ENCODE measurements around the gene DCUN1D2. TPM values are rescaled to one million over a fixed set of nuclear protein-coding genes. Genes with fewer than 3 reads are reported as not detected.

Gene DCUN1D2
- total RNA-seq, 4 donors from 2014 or later: 45.1 to 63.6 (median 56.0) TPM

DNA sequence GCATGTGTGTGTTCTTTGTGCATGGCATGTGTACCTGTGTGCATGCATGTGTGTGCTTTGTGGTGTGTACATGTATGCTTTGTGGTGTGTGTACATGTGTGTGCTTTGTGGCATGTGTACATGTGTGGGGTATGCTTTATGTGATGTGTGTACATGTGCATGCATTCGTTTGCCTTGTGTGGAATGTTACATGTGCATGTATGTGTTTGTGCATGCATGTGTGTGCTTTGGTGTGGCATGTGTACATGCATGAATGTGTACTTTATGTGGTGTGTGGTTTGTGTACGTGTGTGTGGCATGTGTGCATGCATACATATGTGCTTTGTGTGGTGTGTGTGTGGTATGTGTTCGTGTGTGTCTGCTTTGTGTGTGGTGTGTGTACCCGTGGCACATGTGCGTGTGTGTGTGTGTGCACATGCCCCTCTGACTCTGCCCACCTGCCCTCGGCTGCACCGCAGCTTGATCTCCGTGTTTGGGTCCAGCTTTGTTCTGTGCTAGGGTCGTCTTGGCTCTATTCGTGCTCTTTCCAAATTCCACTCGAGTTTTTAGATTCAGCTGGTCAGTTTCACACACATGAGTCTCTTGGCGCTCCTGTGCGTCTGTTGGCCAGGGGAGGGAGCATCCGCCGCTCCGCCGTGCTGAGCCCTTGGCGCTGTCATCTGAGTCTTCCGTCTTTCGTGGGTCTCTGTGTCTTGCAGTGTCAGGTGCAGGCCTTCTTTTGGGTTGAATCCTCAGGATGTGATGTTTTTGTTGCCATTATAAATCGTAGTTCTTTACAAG lies 47.6 kb upstream of the DCUN1D2 start:
- Histone ChIP-seq H3K36me3 (peaks cover 0 to 10% of the 10 kb centered on the region in 2 donors), H3K4me1 (no peaks in the 10 kb centered on the region), H3K27ac (no peak overlapping the region), H3K27me3 (no peaks in the 10 kb centered on the region), H3K9me3 (no peaks in the 10 kb centered on the region), H3K4me3 (no peak overlapping the region)
- DNase-seq (no peak), ATAC-seq (no peak)
- no peak for TF ChIP-seq POLR2A (IDR thresholded peaks at IDR 0.05)
- TF ChIP-seq, protein P1, sequence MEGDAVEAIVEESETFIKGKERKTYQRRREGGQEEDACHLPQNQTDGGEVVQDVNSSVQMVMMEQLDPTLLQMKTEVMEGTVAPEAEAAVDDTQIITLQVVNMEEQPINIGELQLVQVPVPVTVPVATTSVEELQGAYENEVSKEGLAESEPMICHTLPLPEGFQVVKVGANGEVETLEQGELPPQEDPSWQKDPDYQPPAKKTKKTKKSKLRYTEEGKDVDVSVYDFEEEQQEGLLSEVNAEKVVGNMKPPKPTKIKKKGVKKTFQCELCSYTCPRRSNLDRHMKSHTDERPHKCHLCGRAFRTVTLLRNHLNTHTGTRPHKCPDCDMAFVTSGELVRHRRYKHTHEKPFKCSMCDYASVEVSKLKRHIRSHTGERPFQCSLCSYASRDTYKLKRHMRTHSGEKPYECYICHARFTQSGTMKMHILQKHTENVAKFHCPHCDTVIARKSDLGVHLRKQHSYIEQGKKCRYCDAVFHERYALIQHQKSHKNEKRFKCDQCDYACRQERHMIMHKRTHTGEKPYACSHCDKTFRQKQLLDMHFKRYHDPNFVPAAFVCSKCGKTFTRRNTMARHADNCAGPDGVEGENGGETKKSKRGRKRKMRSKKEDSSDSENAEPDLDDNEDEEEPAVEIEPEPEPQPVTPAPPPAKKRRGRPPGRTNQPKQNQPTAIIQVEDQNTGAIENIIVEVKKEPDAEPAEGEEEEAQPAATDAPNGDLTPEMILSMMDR (IDR thresholded peaks at IDR 0.05 in 4 of 5, conservative IDR thresholded peaks at IDR 0.05 in 1 of 5): no peak
- intact Hi-C loops (cut with DNase I; ENCODE audit: low total_unique reads) (no loop called here), in situ Hi-C loops (cut with MboI; ENCODE audit: low sequenced_read_pairs in 4 of 4) (no loop called here)

DNA sequence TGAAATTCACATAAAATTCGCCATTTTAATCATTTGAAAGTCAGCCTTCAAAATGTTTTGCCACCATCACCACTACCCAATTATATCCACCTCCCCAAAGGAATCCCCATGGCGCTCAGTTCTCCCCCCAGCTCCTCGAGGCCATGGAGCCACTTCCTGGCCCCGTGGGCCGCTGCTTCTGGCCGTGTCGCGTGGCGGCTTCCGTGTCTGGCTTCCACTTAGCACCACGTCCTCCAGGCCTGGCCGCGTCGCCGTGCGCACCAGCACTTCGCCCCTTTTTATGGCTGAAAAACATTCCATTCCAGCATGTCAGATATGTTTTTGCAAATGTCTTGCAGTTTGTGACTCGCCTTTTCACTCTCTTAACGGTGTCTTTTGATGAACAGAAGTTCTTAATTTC lies 46.7 kb upstream of the DCUN1D2 start:
- TF ChIP-seq, protein P1 (IDR thresholded peaks at IDR 0.05 in 4 of 5, conservative IDR thresholded peaks at IDR 0.05 in 1 of 5): no peak
- TF ChIP-seq POLR2A (IDR thresholded peaks at IDR 0.05): no peak
- no peak for ATAC-seq
- Histone ChIP-seq H3K36me3 (peaks cover 0 to 10% of the 10 kb centered on the region in 2 donors), H3K27ac (no peak overlapping the region), H3K9me3 (no peaks in the 10 kb centered on the region), H3K4me3 (no peak overlapping the region), H3K27me3 (no peaks in the 10 kb centered on the region), H3K4me1 (no peaks in the 10 kb centered on the region)
- no peak for DNase-seq
- in situ Hi-C loops (cut with MboI; ENCODE audit: low sequenced_read_pairs in 4 of 4): no loop called here
- intact Hi-C loops (cut with DNase I; ENCODE audit: low total_unique reads): no loop called here

DNA sequence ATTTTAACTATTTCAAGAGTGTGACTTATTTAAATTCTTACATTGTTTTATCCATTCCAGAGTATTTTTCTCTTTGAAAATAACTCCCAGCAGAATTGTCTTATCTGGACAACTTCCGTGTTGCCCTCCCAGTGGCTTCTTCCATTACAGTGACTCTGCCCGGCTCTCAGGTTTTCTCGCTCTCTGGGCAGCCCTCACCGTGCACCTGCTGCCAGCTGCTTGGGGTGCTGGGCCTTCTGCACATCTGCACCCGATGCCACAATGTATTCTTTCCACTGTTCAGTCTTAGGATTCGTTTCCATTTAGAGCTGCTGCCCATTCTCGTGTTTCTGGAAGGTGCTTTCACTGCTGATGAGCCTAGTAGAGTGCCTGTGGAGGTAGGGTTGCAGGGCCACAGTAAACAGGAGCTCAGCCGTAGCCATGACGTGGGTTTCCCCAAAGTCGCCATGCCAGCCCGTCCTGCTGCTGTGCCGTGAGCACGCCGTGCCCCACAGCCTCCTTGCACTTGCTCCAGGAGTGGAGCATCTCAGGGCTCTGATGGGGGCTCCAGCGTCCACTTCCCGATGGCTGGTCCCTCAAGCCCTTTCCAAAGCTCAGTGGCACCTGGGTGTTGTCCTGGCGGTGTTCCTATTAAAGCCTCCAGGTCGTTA lies 46.1 kb upstream of the DCUN1D2 start:
- H3K27ac ChIP-seq: no peak overlapping the region
- peaks cover 0 to 14% of the 10 kb centered on the region in 2 donors for H3K36me3 ChIP-seq
- intact Hi-C loops (cut with DNase I; ENCODE audit: low total_unique reads): no loop called here
- in situ Hi-C loops (cut with MboI; ENCODE audit: low sequenced_read_pairs in 4 of 4): no loop called here
- no peaks in the 10 kb centered on the region for H3K27me3 ChIP-seq
- TF ChIP-seq, protein P1 (IDR thresholded peaks at IDR 0.05 in 4 of 5, conservative IDR thresholded peaks at IDR 0.05 in 1 of 5): no peak
- TF ChIP-seq POLR2A (IDR thresholded peaks at IDR 0.05): no peak
- H3K4me3 ChIP-seq: no peak overlapping the region
- DNase-seq: no peak
- H3K9me3 ChIP-seq: no peaks in the 10 kb centered on the region
- ATAC-seq: no peak
- no peaks in the 10 kb centered on the region for H3K4me1 ChIP-seq

DNA sequence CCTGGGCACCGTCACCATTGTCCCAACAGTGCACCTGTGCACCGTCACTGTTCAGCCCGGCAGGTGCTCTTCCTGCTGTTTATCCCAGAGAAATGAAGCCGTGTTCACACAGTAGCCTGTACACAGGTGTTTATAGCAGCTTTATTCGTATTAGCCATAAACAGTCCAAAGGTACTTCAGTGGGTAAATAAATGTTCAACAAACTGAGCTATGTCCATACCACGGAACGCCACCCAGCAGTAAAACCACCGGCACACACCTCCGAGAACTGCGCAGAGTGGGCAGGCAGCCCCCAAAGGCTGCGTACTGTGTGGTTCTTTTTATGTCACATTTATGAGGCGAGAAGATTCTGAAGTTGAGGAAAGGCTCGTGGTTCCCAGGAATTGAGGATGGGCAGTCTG lies 44.9 kb upstream of the DCUN1D2 start:
- DNase-seq: no peak
- ATAC-seq: no peak
- peaks cover 0 to 21% of the 10 kb centered on the region in 2 donors for H3K36me3 ChIP-seq
- H3K27ac ChIP-seq: no peak overlapping the region
- H3K4me1 ChIP-seq: no peaks in the 10 kb centered on the region
- no peaks in the 10 kb centered on the region for H3K27me3 ChIP-seq
- no peak overlapping the region for H3K4me3 ChIP-seq
- in situ Hi-C loops (cut with MboI; ENCODE audit: low sequenced_read_pairs in 4 of 4) (no loop called here), intact Hi-C loops (cut with DNase I; ENCODE audit: low total_unique reads) (no loop called here)
- TF ChIP-seq, protein P1 (IDR thresholded peaks at IDR 0.05 in 4 of 5, conservative IDR thresholded peaks at IDR 0.05 in 1 of 5): no peak
- H3K9me3 ChIP-seq: no peaks in the 10 kb centered on the region
